SK-N-SH (cell line): ENCODE results near the gene ZNF3. TPM values are rescaled to one million over a fixed set of nuclear protein-coding genes. Genes with fewer than 3 reads are reported as not detected.

ENCODE experiments used
- CTCF ChIA-PET: fragments of 300-600, 350-600 bp; formaldehyde crosslinking; extraction: SDS; loops from one replicate; lab custom pipeline; 2021; lab: Yijun Ruan, JAX
- POLR2A ChIA-PET: fragments of 350-600 bp; sonication (Branson Sonifier 250); formaldehyde crosslinking; extraction: SDS; loops from one replicate; lab custom pipeline; 2020; ENCODE audit warnings: antibody characterized with exemption, inconsistent platforms; lab: Yijun Ruan, JAX
- DNase-seq: peaks from one replicate; pipeline ENCODE4 v3.0.0; 2012
- H2AFZ ChIP-seq: fragments of 200-600 bp; sonication (generic); 2 replicates; pipeline ENCODE4 v1.8.1; 2016; ENCODE audit warnings: antibody characterized with exemption, mild to moderate bottlenecking, low read depth
- H3F3A ChIP-seq: fragments of 200-600 bp; sonication (generic); replicated peaks from 2 replicates; pipeline ENCODE3; 2016; ENCODE audit warnings: antibody characterized with exemption, mild to moderate bottlenecking; ENCODE audit not compliant: insufficient read depth
- H3K27ac ChIP-seq, 2 experiments: fragments of 200-500 bp in 1 of 2; fragments of 200-600 bp in 1 of 2; sonication (Bioruptor generic) in 1 of 2; sonication (generic), shearing (Covaris generic) in 1 of 2; 2 replicates each; pipeline versions ENCODE4 v1.5.1 to v1.6.1; 2014 to 2016; ENCODE audit warnings: low read depth in 2 of 2, inconsistent platforms in 1 of 2, low read length in 1 of 2, mild to moderate bottlenecking in 1 of 2, mixed read lengths in 1 of 2
- H3K27me3 ChIP-seq: fragments of 200-600 bp; sonication (generic), shearing (Covaris generic); 2 replicates; pipeline ENCODE4 v1.6.1; 2016; ENCODE audit warnings: mixed run types; ENCODE audit not compliant: insufficient read depth
- H3K36me3 ChIP-seq, 2 experiments: fragments of 200-500 bp in 1 of 2; fragments of 200-600 bp in 1 of 2; sonication (Bioruptor generic) in 1 of 2; sonication (generic) in 1 of 2; replicated peaks in 1 of 2; 2 replicates each; pipeline versions ENCODE3 to v1.5.1; 2014 to 2016; ENCODE audit warnings: low read length in 1 of 2, mild to moderate bottlenecking in 1 of 2; ENCODE audit not compliant: insufficient read depth in 2 of 2, control insufficient read depth in 1 of 2
- H3K4me1 ChIP-seq, 2 experiments: fragments of 200-500 bp in 1 of 2; fragments of 200-600 bp in 1 of 2; sonication (Bioruptor generic) in 1 of 2; sonication (generic), shearing (Covaris generic) in 1 of 2; 2 replicates each; pipeline versions ENCODE4 v1.5.1 to v1.6.1; 2014 to 2016; ENCODE audit warnings: low read depth in 1 of 2, low read length in 1 of 2, mixed run types in 1 of 2; ENCODE audit not compliant: insufficient read depth in 2 of 2, control insufficient read depth in 1 of 2
- H3K4me2 ChIP-seq: fragments of 200-600 bp; sonication (generic), shearing (Covaris generic); 2 replicates; pipeline ENCODE4 v1.6.1; 2017; ENCODE audit warnings: mixed run types
- H3K4me3 ChIP-seq, 2 experiments: fragments of 200-500 bp in 1 of 2; fragments of 200-600 bp in 1 of 2; sonication (Bioruptor generic) in 1 of 2; sonication (generic), shearing (Covaris generic) in 1 of 2; 2 replicates each; pipeline versions ENCODE4 v1.5.1 to v1.8.1; 2014 to 2016; ENCODE audit warnings: low read depth in 2 of 2, inconsistent platforms in 1 of 2, low read length in 1 of 2, mild to moderate bottlenecking in 1 of 2, mixed read lengths in 1 of 2, moderate library complexity in 1 of 2
- H3K79me2 ChIP-seq: fragments of 200-600 bp; sonication (generic); 2 replicates; pipeline ENCODE4 v1.8.1; 2017; ENCODE audit warnings: mild to moderate bottlenecking; ENCODE audit not compliant: insufficient read depth
- H3K9ac ChIP-seq: fragments of 200-600 bp; sonication (generic); 2 replicates; pipeline ENCODE4 v1.6.1; 2017; ENCODE audit warnings: mixed run types
- H3K9me2 ChIP-seq: fragments of 200-600 bp; sonication (generic); 2 replicates; pipeline ENCODE4 v1.6.1; 2017; ENCODE audit warnings: mixed run types
- H3K9me3 ChIP-seq: fragments of 200-600 bp; sonication (generic); 2 replicates; pipeline ENCODE4 v1.6.1; 2017; ENCODE audit warnings: mixed run types, mild to moderate bottlenecking, moderate library complexity
- H4K20me1 ChIP-seq: fragments of 200-600 bp; sonication (generic); 2 replicates; pipeline ENCODE4 v1.6.1; 2017; ENCODE audit warnings: mild to moderate bottlenecking, mixed run types; ENCODE audit not compliant: insufficient read depth
- CHD2 ChIP-seq: fragments of 150-350 bp; IDR thresholded peaks from 2 replicates; pipeline ENCODE4 v1.6.1; 2018; ENCODE audit warnings: low read length; ENCODE audit not compliant: partially characterized antibody
- ELF1 ChIP-seq: IDR thresholded peaks from 2 replicates; pipeline ENCODE4 v1.4.0; 2012
- EP300 ChIP-seq, 2 experiments: IDR thresholded peaks; 2 replicates each; pipeline versions ENCODE4 v1.4.0 to v1.6.1; 2012; ENCODE audit warnings: borderline replicate concordance in 1 of 2, low read depth in 1 of 2, low read length in 1 of 2
- EZH2phosphoT487 ChIP-seq: fragments of 200-600 bp; sonication (generic); IDR thresholded peaks from 2 replicates; pipeline ENCODE4 v1.6.1; 2017; ENCODE audit warnings: low read depth, mixed run types, mild to moderate bottlenecking, antibody characterized with exemption, moderate library complexity, borderline replicate concordance
- GABPA ChIP-seq: IDR thresholded peaks from 2 replicates; pipeline ENCODE4 v1.4.0; 2012; ENCODE audit warnings: low read depth, mild to moderate bottlenecking
- JUND ChIP-seq: IDR thresholded peaks from 2 replicates; pipeline ENCODE4 v1.4.0; 2012
- MXI1 ChIP-seq: IDR thresholded peaks from 2 replicates; pipeline ENCODE4 v1.6.1; 2012; ENCODE audit warnings: mild to moderate bottlenecking, low read depth, low read length, improper control_type of control experiment
- POLR2AphosphoS5 ChIP-seq: IDR thresholded peaks from 2 replicates; pipeline ENCODE4 v1.6.1; 2012; ENCODE audit warnings: low read depth, low read length
- RAD21 ChIP-seq: IDR thresholded peaks from 2 replicates; pipeline ENCODE4 v1.6.1; 2012; ENCODE audit warnings: mild to moderate bottlenecking, low read length
- RCOR1 ChIP-seq: fragments of 150-350 bp; IDR thresholded peaks from 2 replicates; pipeline ENCODE4 v1.6.1; 2017; ENCODE audit warnings: antibody characterized with exemption, low read length
- RFX5 ChIP-seq: IDR thresholded peaks from 2 replicates; pipeline ENCODE4 v1.6.1; 2012; ENCODE audit warnings: mild to moderate bottlenecking, improper control_type of control experiment, low read length
- SMC3 ChIP-seq: IDR thresholded peaks from 2 replicates; pipeline ENCODE4 v1.6.1; 2012; ENCODE audit warnings: low read depth, low read length, improper control_type of control experiment
- YY1 ChIP-seq: IDR thresholded peaks from 2 replicates; pipeline ENCODE4 v1.4.0; 2012; ENCODE audit warnings: low read depth, mild to moderate bottlenecking
- WGBS: methylation state at CpG from one replicate; pipeline ENCODE4 v1.1.6; 2017; ENCODE audit warnings: low lambda C conversion rate; 5-methylcytosine and 5-hydroxymethylcytosine counted together
- polyA plus RNA-seq, 3 experiments: library from polyadenylated mRNA; depleted of rRNA; stranded (reverse); fragments of >200 nt; gene quantifications; 2 replicates each; pipeline ENCODE4 v1.2.3, GENCODE V29; 2012
- TF ChIP-seq, protein P1 (sequence below): IDR thresholded peaks from 2 replicates; pipeline ENCODE4; 2012
- TF ChIP-seq, protein P2 (sequence below): fragments of 150-350 bp; IDR thresholded peaks from 2 replicates; pipeline ENCODE4 v1.6.1; 2017; ENCODE audit warnings: antibody characterized with exemption, low read length, low read depth, borderline replicate concordance
- TF ChIP-seq, protein P3 (sequence below): IDR thresholded peaks from 2 replicates; pipeline ENCODE4 v1.4.0; 2012; ENCODE audit warnings: low read depth
- TF ChIP-seq, protein P4 (sequence below): IDR thresholded peaks from 2 replicates; pipeline ENCODE4 v1.4.0; 2012; ENCODE audit warnings: low read depth, borderline replicate concordance

ZNF3 gene
- polyA plus RNA-seq, 1 of the 3 experiments (the other 2 are of a cell fraction), result 30.5 TPM

DNA sequence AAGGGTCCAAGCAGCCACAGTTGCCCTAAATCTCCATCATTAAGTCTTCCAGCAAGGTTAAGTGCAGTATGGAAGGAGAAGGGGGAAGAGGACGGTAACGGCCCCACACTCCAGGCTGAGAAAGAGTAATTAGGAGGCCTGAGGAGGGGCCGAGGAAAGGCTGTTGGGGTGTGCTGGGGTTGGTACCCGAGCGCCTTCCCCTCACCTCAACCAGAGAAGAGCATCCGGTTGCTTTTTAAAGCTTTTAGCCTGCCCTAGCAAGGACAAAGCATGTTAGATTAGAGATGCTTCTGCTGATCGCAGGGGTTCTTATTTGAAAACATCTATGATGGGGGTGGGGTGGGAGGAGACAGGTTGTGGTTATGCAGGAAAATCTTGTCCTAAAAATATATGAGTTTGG, 40.9 kb downstream of the ZNF3 start:
- no peak overlapping the region for H3K4me3 ChIP-seq
- POLR2A ChIA-PET, result no interaction called here
- TF ChIP-seq POLR2AphosphoS5, result no peak
- TF ChIP-seq ELF1, result no peak
- TF ChIP-seq RFX5, result no peak
- TF ChIP-seq RAD21, result no peak
- TF ChIP-seq, protein P1, sequence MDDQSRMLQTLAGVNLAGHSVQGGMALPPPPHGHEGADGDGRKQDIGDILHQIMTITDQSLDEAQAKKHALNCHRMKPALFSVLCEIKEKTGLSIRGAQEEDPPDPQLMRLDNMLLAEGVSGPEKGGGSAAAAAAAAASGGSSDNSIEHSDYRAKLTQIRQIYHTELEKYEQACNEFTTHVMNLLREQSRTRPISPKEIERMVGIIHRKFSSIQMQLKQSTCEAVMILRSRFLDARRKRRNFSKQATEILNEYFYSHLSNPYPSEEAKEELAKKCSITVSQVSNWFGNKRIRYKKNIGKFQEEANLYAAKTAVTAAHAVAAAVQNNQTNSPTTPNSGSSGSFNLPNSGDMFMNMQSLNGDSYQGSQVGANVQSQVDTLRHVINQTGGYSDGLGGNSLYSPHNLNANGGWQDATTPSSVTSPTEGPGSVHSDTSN, result no peak
- TF ChIP-seq GABPA, result no peak
- TF ChIP-seq JUND, result no peak
- no peak overlapping the region for H3K9ac ChIP-seq
- DNase-seq, result no peak
- no peaks in the 10 kb centered on the region for H3K4me1 ChIP-seq
- no peaks in the 10 kb centered on the region for H3K27me3 ChIP-seq
- WGBS, result 97% methylated on average over 7 of the region's 7 CpGs
- H3K9me2 ChIP-seq, result no peaks in the 10 kb centered on the region
- H3K9me3 ChIP-seq, result no peaks in the 10 kb centered on the region
- H4K20me1 ChIP-seq, result no peaks in the 10 kb centered on the region
- H3K79me2 ChIP-seq, result peaks cover 6% of the 10 kb centered on the region; the same call in 1 of the 2 replicates
- H3F3A ChIP-seq, result peaks cover 16% of the 10 kb centered on the region
- H3K27ac ChIP-seq, result peak overlapping the region in 1 of 2 experiments; percentile 29; a peak in 1 of 4 replicates
- H2AFZ ChIP-seq, result no peak overlapping the region
- no peak overlapping the region for H3K4me2 ChIP-seq
- CTCF ChIA-PET, result no interaction called here
- peaks cover 20 to 23% of the 10 kb centered on the region in 2 experiments for H3K36me3 ChIP-seq

DNA sequence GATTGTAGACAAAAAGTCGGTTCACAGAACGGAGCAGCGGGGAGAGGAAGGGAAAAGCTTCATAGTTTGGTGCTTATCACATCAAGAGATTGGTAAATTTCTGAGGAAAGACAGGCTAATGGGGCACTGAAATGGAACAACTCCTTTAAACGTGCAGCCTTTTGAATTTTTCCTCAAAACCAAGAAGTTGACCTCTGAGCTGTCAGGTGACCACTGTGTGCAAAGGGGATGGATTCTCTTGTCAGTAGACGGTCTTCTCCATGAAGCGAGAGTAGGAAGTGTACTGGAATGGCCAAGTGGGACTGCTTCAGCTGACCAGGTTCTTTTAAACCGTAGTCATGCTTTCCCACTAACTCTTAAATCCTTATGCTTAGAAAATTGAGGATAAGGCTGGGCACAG, 43.2 kb downstream of the ZNF3 start:
- H4K20me1 ChIP-seq, result no peaks in the 10 kb centered on the region
- no peak overlapping the region for H3K4me3 ChIP-seq
- H3K4me2 ChIP-seq, result no peak overlapping the region
- no peaks in the 10 kb centered on the region for H3K9me3 ChIP-seq
- POLR2A ChIA-PET, result interaction anchor here (1.0 kb wide), 1 partner anchor 23 kb away, joined by 4 read pairs; the partner anchor contains the start of gene ZKSCAN1
- H3K27me3 ChIP-seq, result no peaks in the 10 kb centered on the region
- DNase-seq, result no peak
- peaks cover 30% of the 10 kb centered on the region for H3F3A ChIP-seq
- H2AFZ ChIP-seq, result no peak overlapping the region
- no peaks in the 10 kb centered on the region for H3K9me2 ChIP-seq
- no peak overlapping the region for H3K9ac ChIP-seq
- H3K36me3 ChIP-seq, result peaks cover 33 to 46% of the 10 kb centered on the region in 2 experiments
- 97% methylated on average over 7 of the region's 7 CpGs for WGBS
- H3K4me1 ChIP-seq, result no peaks in the 10 kb centered on the region
- TF ChIP-seq, protein P1, result no peak
- no peak for TF ChIP-seq YY1
- no peak for TF ChIP-seq CHD2
- TF ChIP-seq, protein P2, sequence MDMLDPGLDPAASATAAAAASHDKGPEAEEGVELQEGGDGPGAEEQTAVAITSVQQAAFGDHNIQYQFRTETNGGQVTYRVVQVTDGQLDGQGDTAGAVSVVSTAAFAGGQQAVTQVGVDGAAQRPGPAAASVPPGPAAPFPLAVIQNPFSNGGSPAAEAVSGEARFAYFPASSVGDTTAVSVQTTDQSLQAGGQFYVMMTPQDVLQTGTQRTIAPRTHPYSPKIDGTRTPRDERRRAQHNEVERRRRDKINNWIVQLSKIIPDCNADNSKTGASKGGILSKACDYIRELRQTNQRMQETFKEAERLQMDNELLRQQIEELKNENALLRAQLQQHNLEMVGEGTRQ, result no peak
- TF ChIP-seq, protein P3, sequence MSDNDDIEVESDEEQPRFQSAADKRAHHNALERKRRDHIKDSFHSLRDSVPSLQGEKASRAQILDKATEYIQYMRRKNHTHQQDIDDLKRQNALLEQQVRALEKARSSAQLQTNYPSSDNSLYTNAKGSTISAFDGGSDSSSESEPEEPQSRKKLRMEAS, result no peak
- no peak for TF ChIP-seq RCOR1
- TF ChIP-seq EP300 (IDR thresholded peaks at IDR 0.05; ENCODE audit: borderline replicate concordance in 1 of 2, low read depth in 1 of 2, low read length in 1 of 2), result no peak
- no peak for TF ChIP-seq SMC3
- TF ChIP-seq, protein P4, sequence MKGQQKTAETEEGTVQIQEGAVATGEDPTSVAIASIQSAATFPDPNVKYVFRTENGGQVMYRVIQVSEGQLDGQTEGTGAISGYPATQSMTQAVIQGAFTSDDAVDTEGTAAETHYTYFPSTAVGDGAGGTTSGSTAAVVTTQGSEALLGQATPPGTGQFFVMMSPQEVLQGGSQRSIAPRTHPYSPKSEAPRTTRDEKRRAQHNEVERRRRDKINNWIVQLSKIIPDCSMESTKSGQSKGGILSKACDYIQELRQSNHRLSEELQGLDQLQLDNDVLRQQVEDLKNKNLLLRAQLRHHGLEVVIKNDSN, result no peak
- TF ChIP-seq GABPA, result no peak
- no peak for TF ChIP-seq EZH2phosphoT487
- TF ChIP-seq POLR2AphosphoS5, result no peak
- no peak for TF ChIP-seq MXI1
- CTCF ChIA-PET, result interaction anchor here (1.0 to 1.6 kb wide), 3 partner anchors 12 to 18 kb away, joined by 3 to 5 read pairs (median 3); partner anchors contain the start of gene ZSCAN21
- H3K79me2 ChIP-seq, result peaks cover 6% of the 10 kb centered on the region; the same call in 1 of the 2 replicates
- no peak overlapping the region for H3K27ac ChIP-seq
